SK-N-MC (cell line): ENCODE data around the gene COLEC11.

ENCODE experiments used
- EZH2 ChIP-seq: fragments of 200-600 bp; sonication (generic); IDR thresholded peaks from one replicate; pipeline ENCODE4 v1.6.1; 2017; ENCODE audit warnings: antibody characterized with exemption
- FOXP2 ChIP-seq: optimal IDR thresholded peaks from 2 replicates; pipeline ENCODE3; 2011; ENCODE audit warnings: mild to moderate bottlenecking, moderate library complexity; ENCODE audit not compliant: insufficient read depth; ENCODE audit errors: extremely low read length, control extremely low read depth
- POLR2AphosphoS5 ChIP-seq: IDR thresholded peaks from 2 replicates; pipeline ENCODE4 v1.6.1; 2012; ENCODE audit warnings: mild to moderate bottlenecking, low read depth, low read length, borderline replicate concordance

GRCh38 chr2:3563521-3563976 is 31.4 kb upstream of the COLEC11 start:
- TF ChIP-seq POLR2AphosphoS5 (no peak), EZH2 (no peak), FOXP2 (no peak)
